Nucleus accumbens (tissue), 56 donors: ENCODE data around the gene SERPINA9.
"Not testable (repeated sequence)": the region's sequence is repeated elsewhere in the genome, so short reads cannot be mapped to it uniquely, and the experiment has no call there.

ENCODE experiments used
- DNase-seq, 56 donors: peaks; one replicate each; lab custom pipeline; 2025; lab: John Stamatoyannopoulos, UW

The SERPINA9 gene, protein sequence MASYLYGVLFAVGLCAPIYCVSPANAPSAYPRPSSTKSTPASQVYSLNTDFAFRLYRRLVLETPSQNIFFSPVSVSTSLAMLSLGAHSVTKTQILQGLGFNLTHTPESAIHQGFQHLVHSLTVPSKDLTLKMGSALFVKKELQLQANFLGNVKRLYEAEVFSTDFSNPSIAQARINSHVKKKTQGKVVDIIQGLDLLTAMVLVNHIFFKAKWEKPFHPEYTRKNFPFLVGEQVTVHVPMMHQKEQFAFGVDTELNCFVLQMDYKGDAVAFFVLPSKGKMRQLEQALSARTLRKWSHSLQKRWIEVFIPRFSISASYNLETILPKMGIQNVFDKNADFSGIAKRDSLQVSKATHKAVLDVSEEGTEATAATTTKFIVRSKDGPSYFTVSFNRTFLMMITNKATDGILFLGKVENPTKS

DNA sequence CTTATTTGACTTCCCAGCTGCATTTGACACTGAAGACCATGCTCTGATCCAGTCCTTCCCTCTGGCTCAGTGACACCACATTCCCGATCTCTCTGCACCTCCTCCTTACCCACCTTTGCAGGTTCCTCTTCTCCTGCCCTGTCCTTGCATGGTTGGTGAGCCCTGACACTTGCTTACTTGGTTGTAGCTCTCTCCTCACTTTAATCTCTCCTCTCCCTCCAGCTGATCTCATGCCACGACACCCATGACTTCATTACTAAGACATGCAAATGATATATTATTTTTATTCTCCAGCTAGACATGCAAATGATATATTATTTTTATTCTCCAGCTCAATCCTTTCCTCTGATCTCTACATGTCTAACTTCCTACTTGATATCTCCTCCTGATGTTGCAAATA, at the start of gene SERPINA9:
Gene SERPINA9, minus strand, starts transcription at position 175 of the 400 bp plus-strand sequence. CDS start 6,357 bp downstream, outside the sequence.
- DNase-seq: no peak

DNA sequence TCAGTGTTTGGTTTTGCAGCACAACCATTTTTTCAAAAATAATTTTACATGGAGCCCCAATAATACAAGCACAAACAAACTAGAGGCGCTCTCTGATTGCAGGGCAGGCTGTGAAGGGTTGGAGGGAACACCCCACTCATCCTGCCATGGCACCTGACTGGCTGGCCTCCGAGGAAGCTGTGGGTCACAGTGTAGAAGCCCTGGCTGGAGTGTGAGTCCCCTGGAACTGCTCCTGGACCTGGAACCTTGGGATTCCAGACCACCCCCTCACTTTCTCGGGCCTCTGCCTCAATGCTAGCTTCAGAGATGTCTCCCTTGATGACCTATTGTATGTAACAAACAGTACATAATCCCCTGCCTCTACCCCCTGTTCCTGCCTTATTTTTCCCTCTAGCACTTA, 48.1 kb upstream of the SERPINA9 start:
- DNase-seq: no peak

GRCh38 chr14:94523265-94523664, 47.3 kb upstream of the SERPINA9 start:
- no peak for DNase-seq

GRCh38 chr14:94522115-94522724, 46.2 kb upstream of the SERPINA9 start:
- DNase-seq: no peak

DNA sequence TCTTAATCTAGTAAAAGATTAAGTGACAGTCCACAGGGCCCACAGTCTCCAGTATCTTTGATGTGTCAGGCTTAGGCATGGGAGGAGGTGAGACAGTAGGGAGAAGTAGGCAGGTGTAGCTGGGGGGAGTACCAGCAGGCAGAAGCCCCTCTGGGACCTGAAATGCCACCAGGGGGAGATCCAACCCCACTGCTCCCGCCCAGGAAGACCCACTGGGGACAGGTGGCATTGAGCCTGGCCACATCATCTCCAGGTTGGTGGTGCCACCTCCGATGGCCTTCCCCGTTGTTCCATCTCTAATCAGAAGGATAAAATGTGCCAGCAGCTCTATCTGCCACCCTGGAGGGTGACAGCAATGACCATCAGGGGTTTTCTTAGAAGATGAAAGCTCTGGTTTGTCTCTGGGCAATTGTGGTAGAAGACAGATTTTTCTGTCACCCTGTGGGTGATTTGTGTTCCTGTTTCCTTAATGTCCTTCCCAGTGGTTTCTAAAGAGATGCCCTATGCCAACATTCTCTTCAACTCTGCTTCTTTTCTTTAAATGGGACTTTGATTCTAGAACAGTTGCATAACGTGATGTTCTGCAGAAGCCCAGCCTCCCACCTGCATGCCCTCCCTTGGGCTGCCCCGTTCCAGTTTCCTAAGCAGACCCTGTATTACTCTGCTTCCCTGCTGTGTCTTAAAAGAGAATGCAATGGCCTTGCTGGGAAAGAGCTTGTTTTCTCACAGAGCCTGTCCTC, 45.5 kb upstream of the SERPINA9 start:
- DNase-seq: no peak

GRCh38 chr14:94517641-94518257, 41.8 kb upstream of the SERPINA9 start:
- no peak for DNase-seq

DNA sequence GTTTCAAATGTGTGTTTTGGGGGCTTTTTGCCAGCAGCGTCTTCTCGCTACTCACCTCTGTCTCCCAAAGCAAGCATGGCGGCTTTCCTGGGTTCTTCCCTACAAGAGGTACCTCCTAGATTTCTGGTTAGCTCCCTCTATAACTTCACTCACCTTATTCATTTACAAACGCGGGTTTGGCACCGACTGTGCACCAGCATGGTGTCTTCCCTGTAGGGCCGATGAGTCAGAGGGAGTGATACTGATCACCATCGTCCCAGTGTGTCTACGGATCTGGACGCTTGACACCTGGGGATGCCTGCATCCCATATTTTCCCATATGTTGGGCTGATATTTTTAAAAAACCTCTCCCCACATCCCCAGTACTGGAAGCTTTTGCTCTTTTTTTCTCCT, 41.2 kb upstream of the SERPINA9 start:
- no peak for DNase-seq

DNA sequence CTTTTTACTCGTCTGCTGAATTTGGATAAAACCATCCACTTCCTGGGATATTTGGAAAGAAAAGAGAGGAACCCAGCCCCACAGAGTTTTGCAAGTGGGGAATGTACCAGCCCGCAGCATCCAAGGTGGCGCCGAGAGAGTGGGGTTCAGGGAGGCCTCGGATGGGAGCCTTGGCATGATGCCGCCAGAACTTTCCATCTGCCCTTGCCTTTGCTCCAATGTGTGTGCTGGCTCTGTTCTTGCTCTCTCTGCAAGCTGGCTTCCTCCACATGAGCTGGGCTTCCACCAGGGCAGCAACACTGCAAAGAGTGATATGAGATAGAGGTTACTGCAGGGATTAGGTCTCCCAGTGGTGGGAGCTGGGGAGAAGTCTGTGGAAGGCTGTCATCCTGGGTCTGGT, 39.9 kb upstream of the SERPINA9 start:
- DNase-seq: no peak

DNA sequence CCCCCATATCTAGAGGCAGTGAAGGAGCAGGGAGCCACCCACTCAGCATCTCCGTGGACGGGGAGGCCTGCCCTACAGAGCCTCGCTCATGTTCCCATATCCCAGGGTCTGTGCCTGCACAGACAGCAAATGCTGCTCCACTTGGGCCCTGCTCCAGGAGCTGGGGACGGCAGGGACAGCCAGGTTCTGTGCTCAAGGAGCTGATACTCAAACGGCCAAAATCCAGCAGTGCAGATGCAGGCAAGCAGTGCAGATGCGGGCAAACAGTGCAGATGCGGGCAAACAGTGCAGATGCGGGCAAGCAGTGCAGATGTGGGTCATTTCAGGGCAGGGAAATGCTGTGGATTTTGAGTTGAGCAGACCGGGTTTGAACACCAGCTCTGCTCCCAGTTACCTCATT, 39.4 kb upstream of the SERPINA9 start:
- no peak for DNase-seq

DNA sequence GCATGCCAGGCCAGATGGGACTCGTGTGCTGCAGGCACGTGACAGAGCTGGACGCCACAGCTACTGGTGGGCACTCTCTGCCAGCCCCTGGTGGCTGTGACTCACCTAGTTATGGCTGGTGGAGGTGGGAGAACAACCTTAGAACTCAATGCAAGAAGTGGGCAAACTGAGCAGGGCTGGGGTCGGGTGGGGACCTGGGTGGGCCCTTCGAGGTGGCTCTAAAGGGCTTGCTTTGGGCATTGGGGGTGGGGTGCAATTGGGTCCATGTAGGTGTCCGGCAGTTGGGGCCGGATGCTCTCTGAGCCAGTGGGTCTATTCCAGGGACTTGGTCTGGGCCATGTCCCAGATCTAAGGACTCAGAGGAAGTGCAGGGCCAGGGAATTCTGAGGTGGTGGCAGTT, 38.4 kb upstream of the SERPINA9 start:
- no peak for DNase-seq

DNA sequence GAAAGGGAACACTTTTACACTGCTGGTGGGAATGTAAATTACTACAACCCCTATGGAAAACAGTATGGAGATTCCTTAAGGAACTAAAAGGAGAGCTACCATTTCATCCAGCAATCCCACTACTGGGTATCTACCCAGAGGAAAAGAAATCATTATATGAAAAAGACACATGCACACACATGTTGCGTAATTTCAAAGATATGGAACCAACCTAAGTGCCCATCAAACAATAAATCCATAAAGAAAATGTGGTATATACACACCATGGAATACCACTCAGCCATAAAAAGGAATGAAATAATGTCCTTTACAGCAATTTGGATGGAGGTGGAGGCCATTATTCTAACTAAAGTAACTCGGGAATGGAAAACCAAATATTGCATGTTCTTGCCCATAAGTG, 34.5 kb upstream of the SERPINA9 start:
- not testable (repeated sequence) for DNase-seq

- DNase-seq: no peak
Observed at GRCh38 chr14:94509356-94509755, 33.4 kb upstream of the SERPINA9 start, which contains the start of gene SERPINA12. Gene SERPINA12, minus strand, starts transcription at chr14:94509469. Its CDS starts 11,072 bp downstream, at chr14:94498397.

DNA sequence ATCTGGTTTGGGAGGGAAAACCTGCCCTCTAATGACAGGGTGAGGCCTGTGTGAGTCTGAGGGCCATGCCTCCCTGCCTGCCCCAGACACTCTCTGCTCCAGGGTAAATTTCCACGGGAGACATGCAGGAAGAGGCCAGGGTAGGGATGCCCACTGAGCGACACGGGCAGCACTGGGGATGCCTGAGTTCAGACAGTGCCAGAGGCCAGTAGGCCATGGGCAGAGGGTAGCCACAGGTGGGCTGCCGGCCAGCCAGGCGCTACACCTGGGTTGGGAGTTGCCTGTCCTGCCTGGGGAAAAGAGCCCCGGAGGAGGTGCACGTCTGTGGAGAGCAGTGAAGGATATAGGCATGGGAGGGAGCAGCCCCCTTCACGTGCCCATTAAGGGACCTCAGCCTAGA, 29.6 kb upstream of the SERPINA9 start:
- no peak for DNase-seq

DNA sequence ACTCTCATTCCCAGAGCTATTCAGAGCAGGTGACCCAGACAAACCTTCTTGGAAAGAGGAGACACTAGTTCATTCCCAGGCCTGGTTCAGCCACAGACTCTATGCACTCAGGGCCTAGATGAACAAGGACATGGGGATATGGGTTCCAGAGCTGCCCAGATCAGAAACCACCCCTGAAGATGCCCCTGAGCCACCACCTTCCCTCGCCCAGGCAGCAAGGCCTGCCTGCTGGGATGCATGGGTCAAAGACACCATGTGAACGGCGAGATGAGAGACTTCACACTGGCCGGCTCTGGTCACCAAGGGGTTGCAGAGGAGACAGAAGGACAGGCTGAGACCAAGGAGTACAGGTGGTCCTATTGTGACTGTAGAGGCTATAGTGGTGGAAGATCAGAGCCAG, 29.2 kb upstream of the SERPINA9 start:
- DNase-seq: no peak

GRCh38 chr14:94501588-94502516, 25.9 kb upstream of the SERPINA9 start:
- DNase-seq: no peak

DNA sequence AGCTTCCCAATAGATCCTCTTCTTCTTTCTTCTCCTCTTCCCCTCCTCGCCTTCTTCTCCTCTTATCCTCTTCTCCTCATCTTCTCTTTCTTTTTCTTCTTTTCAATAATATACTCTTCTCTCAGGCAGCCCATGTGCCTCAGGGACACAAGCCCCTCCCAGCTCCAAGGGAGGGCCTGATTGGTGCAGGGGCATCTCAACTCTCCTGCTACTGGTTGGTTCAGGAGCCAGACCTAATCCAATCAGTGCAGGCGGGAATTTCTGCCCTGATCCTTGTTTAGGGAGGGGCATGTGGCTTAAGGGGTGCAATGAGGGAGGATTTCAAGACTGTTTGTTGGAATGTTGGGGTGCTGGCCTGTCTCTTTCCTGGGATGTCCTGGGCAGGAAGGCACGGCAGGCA, 24.3 kb upstream of the SERPINA9 start:
- no peak for DNase-seq

GRCh38 chr14:94499673-94500072, 23.7 kb upstream of the SERPINA9 start:
- DNase-seq: no peak

- no peak for DNase-seq
Observed at GRCh38 chr14:94498215-94498614, 22.2 kb upstream of the SERPINA9 start.

- DNase-seq: no peak
Observed at GRCh38 chr14:94494085-94494484, 18.1 kb upstream of the SERPINA9 start.

DNA sequence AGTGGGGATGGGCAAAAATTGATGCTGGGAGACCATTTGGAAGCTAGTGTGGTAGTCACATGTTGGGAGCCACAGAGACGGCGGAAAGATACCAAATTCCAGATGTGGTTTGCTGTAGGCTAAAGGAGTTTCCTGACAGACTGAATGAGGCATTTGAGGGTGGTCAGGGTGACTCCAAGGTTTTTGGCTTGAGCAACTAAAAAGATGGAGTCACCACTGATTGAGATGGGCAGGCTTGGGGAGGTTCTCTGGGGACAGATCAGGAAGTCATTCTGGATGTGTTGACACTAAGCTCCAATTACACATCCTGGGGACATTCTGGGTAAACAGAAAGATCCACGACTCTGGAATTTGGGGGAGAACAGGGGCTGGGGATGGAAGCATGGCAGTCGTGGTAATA, 15.5 kb upstream of the SERPINA9 start:
- no peak for DNase-seq
